Sciatic nerve (tissue), 2 donors: ENCODE measurements around the gene FLYWCH1. TPM values are rescaled to one million over a fixed set of nuclear protein-coding genes. Genes with fewer than 3 reads are reported as not detected.

Experiments used
- ATAC-seq: fragments of 200-7000 bp; cut with Tn5 transposase; one replicate; pipeline ENCODE4 v1.9.1; 2020; ENCODE audit warnings: mild to moderate bottlenecking, moderate library complexity
- DNase-seq: peaks from one replicate; pipeline ENCODE4 v3.0.0-alpha.2; 2020; ENCODE audit warnings: low spot score
- intact Hi-C: fragments of 100-400 bp; cut with DNase I; formaldehyde crosslinking; loops from one replicate; pipeline ENCODE4 v1.14.2; 2022
- total RNA-seq: library from RNA; stranded (reverse); fragmentation: NEBNext Ultra II Directional; extraction: Animal tissue kit (Norgen Biotek cat#: 25700); gene quantifications from one replicate; pipeline ENCODE4 v1.2.1, GENCODE V29; 2021
- donor health status: DM: no; HTN: no; CAD: no.
- donor health status: DM: no; HTN: no; CAD: no.

The FLYWCH1 gene
- total RNA-seq, 1 donor from 2014 or later: 72.5 TPM

DNA sequence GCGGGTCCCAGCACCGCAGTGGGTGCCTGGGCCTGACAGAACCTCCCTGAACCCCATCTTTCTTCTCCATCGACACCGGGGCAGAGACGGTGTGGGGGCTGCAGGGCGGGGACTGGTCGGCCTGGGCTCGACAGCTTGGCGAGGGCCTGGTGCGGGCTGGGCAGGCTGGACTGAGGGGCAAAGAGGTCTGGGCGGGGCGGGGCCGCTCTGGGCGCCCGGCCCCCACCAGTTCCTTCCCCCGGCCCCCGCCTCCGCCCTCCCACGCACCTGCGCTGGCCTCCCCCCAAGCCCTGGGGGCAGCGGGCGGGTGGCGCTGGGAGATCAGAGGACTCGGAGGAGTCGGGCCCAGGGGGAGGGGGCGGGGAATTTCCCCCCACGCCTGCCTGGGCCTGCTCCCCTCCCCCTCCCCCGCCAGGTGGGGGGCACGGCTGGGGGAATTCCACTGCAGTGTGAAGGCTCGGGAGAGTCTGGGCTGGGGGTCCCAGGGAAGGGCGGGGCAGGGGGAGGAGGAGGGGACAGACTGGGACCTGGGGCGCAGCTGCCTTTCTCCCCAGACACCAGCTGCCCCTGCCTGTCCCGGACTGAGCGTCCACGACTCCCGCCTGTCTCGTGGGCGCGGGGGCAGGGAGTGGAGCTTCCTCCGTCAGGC, 51.5 kb downstream of the FLYWCH1 start:
- no peak for ATAC-seq

DNA sequence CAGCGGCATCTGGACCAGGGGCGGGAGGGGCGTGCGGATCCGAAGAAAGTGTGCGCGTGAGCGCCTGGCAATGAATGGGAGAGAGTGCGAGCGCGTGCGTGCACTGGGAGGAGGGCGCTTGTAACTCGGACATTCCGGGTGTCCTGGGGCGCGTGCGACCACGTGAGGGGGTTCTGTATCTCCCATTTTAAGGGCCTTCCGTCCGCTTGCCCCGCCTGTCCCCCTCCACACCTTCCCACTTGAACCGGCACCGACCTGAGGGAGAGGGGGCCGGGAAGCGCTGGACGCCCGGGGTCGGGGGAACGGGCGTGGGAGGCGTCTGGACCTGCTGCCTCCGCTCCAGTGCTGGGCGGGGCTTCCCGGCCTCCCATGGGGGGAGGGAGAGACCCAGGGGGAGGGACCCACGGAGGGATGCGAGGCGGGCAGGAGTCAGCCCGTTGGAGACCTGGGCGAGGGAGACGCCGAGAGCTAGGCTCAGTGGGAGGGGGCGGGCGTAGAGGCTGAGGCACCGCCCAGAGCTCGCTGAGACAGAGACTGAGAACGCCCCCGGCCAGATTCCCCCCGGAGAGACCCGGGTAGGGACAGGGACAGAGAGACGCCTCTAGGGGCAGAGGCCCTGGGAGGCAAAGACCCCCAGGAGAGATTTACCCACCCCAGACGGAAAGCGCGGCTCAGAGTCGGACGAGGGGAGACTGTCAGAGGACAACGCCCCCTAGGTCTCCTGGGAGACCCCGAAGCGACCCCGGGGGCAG, 52.2 kb downstream of the FLYWCH1 start, which contains the start of gene KREMEN2:
Gene KREMEN2 (plus strand): TSS at position 553 of the 752 bp plus-strand sequence. CDS start 246 bp downstream, outside the sequence.
- DNase-seq (no peak), ATAC-seq (no peak)
- intact Hi-C loops: no loop called here

More for the DNA sequence above, 51.5 kb downstream of the FLYWCH1 start:
- intact Hi-C loops: no loop called here
- DNase-seq: no peak

DNA sequence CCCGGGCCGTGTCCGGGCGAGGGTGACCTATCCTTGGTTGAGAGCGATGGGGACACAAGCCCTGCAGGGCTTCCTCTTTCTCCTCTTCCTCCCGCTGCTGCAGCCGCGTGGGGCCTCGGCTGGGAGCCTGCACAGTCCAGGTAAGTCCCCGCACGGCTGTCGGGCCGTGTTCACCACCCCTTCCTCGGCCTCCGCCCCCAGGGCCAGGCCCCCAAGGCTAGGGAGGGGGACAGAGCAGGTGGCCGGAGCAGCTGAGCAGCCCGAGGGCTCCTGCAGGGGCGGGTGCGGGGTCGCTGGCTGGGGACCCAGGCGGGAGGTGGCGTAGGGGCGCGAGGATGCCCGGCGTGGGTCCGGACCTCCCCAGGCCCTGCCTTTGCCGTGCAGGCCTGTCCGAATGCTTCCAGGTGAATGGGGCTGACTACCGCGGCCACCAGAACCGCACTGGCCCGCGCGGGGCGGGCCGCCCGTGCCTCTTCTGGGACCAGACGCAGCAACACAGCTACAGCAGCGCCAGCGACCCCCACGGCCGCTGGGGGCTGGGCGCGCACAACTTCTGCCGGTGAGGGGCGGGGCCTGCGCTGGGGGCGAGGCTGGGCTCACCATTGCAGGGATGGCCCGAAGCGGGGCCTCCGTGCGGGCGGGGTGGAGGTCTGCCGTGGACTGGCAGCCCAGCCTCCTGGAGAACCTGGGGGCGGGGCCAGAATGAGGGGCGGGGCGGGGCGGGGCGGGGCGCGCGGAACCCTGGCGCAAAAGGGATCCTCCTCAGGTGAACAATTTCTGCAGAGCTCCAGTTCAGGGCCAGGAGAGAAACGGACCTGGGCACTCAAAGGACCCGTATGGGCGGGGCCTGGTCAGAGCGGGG, 53.0 kb downstream of the FLYWCH1 start:
- intact Hi-C loops: no loop called here
- no peak for ATAC-seq
- DNase-seq: no peak

DNA sequence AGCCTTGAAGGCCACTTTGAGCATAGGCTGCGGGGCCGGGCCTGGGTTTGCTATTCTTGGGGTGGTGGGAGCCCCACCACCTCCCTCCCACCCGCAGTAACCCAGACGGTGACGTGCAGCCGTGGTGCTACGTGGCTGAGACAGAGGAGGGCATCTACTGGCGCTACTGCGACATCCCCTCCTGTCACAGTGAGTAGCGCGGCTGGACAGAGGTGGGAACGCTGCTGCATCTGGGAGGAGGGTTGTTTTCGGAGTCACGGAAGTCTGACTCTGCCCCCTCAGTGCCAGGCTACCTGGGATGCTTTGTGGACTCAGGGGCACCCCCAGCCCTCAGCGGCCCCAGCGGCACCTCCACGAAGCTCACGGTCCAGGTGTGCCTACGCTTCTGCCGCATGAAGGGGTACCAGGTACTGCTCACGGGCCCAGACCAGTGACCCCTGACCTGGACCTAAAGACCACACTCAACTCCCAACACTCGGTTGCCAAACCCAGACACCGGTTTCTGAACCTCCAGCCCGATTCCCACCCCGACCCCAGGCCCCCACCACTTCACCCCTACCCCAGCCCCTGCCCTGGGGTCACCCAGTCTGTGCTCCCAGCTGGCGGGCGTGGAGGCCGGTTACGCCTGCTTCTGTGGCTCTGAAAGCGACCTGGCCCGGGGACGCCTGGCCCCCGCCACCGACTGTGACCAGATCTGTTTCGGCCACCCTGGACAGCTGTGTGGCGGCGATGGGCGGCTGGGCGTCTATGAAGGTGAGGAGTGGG, 54.5 kb downstream of the FLYWCH1 start:
- intact Hi-C loops: no loop called here
- ATAC-seq (no peak), DNase-seq (no peak)

DNA sequence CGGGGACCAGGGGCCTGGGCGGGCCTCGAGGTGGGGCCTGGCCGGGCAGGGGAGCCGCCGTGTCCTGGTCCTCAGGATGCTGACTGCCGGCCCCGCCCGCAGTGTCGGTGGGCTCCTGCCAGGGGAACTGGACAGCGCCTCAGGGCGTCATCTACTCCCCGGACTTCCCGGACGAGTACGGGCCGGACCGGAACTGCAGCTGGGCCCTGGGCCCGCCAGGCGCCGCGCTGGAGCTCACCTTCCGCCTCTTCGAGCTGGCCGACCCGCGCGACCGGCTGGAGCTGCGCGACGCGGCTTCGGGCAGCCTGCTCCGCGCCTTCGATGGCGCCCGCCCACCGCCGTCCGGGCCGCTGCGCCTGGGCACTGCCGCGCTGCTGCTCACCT, 55.1 kb downstream of the FLYWCH1 start:
- no peak for ATAC-seq
- no peak for DNase-seq
- intact Hi-C loops: no loop called here

DNA sequence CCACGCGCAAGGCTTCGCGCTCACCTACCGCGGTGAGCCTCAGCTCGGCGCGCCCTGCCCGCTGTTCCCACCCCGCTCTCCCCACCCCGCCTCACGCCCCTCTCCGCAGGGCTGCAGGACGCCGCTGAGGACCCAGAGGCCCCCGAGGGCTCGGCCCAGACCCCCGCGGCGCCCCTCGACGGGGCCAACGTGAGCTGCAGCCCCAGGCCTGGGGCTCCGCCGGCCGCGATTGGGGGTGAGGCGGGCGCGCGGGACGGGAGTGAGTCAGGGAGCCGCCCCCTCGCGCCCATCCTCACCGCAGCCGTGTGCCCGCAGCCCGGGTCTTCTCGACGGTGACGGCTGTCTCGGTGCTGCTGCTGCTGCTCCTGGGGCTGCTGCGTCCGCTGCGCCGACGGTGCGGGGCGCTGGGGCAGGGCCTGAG, 55.5 kb downstream of the FLYWCH1 start:
- intact Hi-C loops: no loop called here
- DNase-seq: no peak
- no peak for ATAC-seq

DNA sequence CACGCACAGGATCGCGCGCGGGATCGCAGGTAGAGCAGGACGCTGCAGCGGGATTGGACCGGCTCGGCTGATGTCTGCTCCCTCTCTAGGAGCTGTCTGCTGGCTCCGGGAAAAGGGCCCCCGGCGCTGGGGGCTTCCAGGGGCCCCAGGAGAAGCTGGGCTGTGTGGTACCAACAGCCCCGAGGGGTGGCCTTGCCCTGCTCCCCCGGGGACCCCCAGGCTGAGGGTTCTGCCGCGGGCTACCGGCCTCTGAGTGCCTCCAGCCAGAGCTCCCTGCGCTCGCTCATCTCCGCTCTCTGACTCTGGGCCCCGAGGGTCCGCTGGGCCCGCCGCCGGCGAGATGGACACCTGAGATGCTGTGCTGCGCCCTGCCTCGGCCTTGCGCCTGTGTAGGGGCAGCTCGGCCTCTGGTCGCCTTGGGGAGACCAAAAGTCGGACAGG, 56.0 kb downstream of the FLYWCH1 start:
- intact Hi-C loops: no loop called here
- DNase-seq (no peak), ATAC-seq (no peak)

DNA sequence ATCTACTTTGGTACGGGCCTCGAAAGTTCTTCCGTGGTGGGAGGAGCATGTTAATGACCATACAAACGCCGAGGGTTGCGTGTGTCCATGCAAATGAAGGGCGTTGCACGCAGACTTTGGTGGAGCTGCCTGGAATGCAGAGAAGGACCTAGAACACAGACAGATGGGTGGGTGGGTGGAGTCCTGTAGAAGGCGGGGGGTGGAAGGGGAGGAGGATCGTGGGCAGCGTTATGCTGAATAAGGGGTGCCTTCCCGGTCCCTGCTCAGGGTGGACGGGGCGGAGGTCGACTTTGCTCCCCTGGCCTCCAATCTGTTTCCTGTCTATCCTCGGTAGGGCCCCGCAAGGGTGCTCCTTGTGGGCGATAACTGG, 56.6 kb downstream of the FLYWCH1 start:
- no peak for ATAC-seq
- no peak for DNase-seq
- intact Hi-C loops: no loop called here

DNA sequence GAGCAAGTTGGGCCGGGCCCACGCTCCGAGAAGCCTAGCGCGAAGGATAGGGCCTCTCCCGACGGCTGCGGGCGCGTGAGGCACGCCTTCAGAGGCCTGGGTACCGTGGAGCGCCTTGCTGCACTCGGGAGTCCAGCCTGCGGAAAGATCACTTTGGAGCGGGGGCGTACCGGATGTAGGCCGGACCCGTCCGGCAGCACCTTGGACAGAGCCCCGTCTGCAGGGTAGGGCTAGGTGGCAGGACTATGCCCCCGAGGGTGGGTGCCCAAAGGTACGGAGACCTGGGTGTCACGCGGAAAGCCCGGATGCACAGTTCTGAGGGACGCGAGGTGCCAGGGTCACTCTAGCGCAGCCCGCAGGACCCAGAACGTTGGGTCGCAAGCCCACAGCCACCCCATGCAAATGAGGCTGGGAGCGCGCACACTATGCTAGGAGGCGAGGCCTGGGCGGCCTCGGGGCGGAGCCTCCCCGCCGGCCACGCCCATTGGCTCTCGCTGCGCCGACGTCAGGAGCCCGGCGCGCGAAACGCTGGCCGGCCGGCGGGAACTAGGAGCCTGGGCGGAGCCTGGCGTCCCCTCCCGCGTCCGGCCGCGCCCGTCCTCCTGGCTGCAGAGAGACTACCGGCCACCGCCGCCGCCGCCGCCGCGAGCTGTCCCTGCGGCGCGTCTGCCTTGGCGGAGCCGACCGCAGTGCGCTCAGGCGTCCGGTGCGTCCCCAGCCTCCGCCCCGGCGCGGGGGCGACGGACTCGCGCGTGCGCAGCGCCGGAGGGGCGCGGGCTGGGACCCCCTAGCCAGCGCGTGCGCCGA, 57.2 kb downstream of the FLYWCH1 start, which contains the start of gene PAQR4:
Gene PAQR4 (plus strand): TSS at position 611 of the 807 bp plus-strand sequence. CDS start 327 bp downstream, outside the sequence.
- peak; percentile 92 for ATAC-seq
- DNase-seq: peak; percentile 89
- intact Hi-C loops: no loop called here

DNA sequence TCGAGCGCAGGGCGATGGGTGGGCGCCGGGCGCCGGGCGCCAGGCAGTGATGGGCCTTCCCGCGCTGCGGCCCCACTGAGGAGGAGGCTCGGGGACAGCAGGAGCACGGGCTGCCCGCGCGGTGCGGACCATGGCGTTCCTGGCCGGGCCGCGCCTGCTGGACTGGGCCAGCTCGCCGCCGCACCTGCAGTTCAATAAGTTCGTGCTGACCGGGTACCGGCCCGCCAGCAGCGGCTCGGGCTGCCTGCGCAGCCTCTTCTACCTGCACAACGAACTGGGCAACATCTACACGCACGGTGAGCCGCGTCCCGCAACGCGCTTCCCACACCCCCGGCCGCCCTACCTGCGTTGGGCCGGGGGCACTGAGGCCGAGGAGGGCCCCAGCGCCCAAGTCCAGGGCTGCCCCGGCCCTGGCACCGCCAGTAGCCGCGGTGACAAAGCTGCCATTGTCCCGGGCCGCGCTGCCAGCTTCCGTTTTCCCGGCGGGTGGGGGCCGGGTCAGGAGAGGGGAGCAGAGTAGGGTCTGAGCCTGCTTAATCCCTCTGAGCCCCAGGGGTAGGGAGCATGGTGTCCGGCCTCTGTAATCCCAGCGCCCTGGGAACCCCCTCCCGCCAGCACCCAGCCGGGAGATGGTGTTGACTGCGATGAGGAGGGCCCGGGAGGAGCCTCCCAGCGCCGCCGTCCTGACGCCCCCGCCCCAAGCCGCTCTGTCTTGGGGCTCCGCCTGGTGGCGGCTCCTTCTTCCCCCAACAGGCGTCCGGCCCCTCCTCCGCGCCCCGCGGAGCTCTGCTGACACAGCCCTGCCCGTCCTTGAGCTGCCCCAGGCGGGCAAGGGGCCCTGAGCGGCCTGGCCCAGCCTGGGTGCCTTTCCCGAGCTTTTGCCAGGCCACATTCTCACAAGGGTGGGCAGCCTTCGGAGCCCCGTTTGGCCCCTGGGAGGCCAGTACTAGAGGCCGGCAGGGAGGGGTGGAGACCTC, 58.1 kb downstream of the FLYWCH1 start:
- ATAC-seq: peak; percentile 33

DNA sequence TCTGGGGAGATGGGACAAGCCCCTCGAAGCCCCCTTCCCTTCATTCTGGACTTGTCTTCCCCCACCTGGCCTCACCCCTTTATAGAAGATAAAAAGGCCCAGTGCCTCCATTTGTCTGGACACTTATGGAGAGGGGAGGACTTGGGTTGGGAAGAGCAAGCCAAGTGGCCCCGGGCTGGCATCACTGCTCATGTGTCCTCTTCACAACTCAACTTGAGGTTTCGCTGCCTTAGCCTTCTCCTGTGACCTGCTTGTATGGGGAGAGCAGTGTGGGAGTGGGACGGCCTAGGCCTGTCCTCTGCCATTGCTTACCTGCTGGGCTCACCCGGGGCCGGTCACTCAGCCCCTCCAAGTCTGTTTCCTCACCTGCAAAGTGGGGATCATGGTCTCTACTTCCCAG, 58.8 kb downstream of the FLYWCH1 start:
- intact Hi-C loops: no loop called here
- ATAC-seq: no peak
- no peak for DNase-seq

More for the DNA sequence above, 58.1 kb downstream of the FLYWCH1 start:
- DNase-seq: peak; percentile 81
- intact Hi-C loops: no loop called here

DNA sequence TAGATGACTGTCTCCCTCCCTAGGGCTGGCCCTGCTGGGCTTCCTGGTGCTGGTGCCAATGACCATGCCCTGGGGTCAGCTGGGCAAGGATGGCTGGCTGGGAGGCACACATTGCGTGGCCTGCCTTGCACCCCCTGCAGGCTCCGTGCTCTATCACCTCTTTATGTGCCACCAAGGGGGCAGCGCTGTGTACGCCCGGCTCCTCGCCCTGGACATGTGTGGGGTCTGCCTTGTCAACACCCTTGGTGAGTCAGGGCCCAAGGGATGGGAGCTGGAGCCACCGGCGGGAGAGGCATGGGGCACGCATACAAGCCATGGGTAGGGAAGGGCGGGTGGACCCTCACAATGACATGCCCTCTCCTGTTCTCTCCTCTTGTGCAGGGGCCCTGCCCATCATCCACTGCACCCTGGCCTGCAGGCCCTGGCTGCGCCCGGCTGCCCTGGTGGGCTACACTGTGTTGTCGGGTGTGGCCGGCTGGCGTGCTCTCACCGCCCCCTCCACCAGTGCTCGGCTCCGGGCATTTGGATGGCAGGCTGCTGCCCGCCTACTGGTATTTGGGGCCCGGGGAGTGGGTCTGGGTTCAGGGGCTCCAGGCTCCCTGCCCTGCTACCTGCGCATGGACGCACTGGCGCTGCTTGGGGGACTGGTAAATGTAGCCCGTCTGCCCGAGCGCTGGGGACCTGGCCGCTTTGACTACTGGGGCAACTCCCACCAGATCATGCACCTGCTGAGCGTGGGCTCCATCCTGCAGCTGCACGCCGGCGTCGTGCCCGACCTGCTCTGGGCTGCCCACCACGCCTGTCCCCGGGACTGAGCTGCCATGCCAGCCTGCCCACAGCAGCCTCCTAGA, 59.6 kb downstream of the FLYWCH1 start:
- ATAC-seq: no peak
- DNase-seq: no peak

DNA sequence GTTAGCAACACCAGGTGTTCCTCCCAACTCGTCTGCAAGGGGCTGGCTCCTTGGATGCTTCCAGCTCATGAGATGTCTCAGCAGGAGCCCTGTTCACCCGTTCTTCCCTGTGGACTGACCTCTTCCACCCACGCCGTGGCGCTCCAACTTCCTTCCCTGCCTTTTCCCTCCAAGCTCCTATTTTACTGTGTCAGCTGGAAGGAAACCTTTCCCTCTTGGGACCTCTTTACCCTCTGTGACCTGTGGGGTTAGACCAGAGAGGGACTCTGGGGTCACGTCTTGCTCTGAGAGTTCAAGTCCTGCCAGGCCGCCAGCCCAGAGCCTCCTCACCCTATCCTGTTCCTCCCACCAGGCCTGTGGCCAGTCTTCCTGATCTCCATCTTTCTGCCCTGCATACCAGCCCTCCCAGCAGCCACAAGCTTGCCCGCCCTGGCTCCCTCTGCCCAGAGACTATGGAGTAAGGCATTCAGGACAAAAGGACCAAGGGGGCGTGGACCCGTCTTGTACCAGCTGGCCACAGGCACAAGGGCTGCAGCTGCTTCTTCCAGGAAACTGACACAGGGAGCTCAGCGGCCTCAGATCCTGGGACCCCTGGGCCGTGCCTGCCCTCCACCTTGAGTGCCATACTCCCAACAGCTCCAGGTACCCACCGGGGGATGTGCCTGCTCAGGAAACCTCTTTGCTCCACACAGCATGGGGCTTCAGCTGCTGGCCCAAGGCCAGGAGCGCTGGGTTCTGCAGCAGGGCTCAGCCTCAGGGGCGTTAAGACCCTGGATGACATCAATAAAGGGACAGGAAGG, 60.5 kb downstream of the FLYWCH1 start:
- DNase-seq: no peak
- no peak for ATAC-seq
- intact Hi-C loops: no loop called here

More for the DNA sequence above, 59.6 kb downstream of the FLYWCH1 start:
- intact Hi-C loops: no loop called here

DNA sequence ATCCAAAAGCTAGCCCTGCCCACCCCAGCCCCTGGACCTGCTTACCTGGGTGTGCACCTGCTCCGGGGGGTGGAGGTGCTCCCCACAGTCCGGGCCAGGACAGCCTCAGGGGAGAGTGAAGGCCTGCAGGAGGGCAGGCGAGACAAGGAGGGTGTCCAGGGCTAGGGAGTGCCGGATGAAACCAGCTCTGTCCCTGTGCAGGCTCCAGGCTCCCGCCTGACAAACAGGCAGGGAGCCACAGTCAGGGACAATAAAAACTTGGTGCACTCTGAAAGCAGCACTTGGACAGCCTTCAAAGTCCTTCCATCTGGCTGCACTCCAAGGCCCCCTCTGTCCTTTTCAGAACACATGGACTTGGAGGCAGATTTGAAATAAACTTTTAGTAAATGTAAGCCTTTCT, 61.4 kb downstream of the FLYWCH1 start:
- DNase-seq (no peak), ATAC-seq (no peak)
- intact Hi-C loops: no loop called here

DNA sequence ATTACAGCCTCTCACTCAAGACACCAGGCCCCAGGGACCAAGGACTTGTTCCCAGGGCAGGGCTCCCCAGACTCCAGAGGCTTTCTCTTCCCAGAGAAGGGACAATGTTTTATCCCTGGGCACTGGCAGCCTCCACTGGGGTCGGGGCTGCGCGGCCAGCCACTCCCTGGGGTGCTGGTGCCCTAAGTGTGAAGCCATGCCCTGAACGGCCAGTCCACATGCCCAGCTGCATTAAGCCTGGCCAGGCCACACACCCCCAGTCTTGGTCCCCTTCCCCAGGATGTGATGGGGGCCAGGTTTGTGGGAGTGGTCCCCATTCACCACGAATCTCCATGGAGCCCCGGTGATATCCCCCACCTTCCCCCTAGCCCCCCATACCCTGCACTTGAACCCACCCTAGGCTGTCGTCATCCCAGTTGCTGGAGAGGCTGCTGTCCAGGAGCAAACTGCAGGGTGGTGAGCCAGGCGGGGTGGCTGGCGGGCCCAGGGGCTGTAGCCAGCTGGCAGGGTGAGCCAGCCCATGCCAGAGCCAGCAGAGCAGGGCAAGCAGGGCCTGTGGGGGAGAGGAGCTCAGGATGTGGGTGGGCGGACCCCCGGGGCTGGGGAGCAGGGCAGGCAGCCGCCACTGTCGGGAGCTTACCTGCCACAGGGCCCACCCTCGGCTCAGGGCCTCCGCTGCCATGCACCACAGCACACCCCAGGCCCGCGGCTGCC, 62.0 kb downstream of the FLYWCH1 start:
- intact Hi-C loops: no loop called here
- DNase-seq: no peak
- no peak for ATAC-seq
